Measurements from ENCODE around the gene CWH43.

GRCh38 chr4:49000806-49001205 lies 14.7 kb downstream of the CWH43 start:
- TF ChIP-seq POLR2AphosphoS5 (IDR thresholded peaks at IDR 0.05; ENCODE audit: low read depth, low read length), result no peak
- TF ChIP-seq POLR2A (IDR thresholded peaks at IDR 0.05; ENCODE audit: low read depth, low read length), result no peak
- no peak for TF ChIP-seq TAF1 (IDR thresholded peaks at IDR 0.05; ENCODE audit: low read depth, low read length)
- no peak for TF ChIP-seq PAX5 (IDR thresholded peaks at IDR 0.05; ENCODE audit: insufficient read depth, low read length, severe bottlenecking)
- no peak for TF ChIP-seq SPI1 (IDR thresholded peaks at IDR 0.05; ENCODE audit: low read depth, low read length)

All from GM12891 (cell line).